H1 (cell line): ENCODE results near the gene DGCR8. TPM values are rescaled to one million over a fixed set of nuclear protein-coding genes. Genes with fewer than 3 reads are reported as not detected.
A peak's percentile ranks its signal among the peaks of the same experiment; 100 is the strongest.

Experiments used
- CTCF ChIP-seq, 3 experiments: IDR thresholded peaks; 1 replicate in 2 of 3; 2 replicates in 1 of 3; pipeline versions ENCODE4 v1.5.1 to v1.6.1; 2011; ENCODE audit warnings: low read length in 3 of 3, mild to moderate bottlenecking in 3 of 3, inconsistent platforms in 2 of 3, low read depth in 1 of 3, moderate library complexity in 1 of 3; ENCODE audit not compliant: insufficient read depth in 1 of 3; ENCODE audit errors: control extremely low read depth in 1 of 3
- E2F6 ChIP-seq: IDR thresholded peaks from 2 replicates; pipeline ENCODE4 v1.6.1; 2012; ENCODE audit warnings: inconsistent platforms
- GABPA ChIP-seq: IDR thresholded peaks from 2 replicates; pipeline ENCODE4 v1.6.1; 2011; ENCODE audit warnings: mild to moderate bottlenecking, low read length, moderate library complexity, borderline replicate concordance; ENCODE audit not compliant: insufficient read depth
- HDAC2 ChIP-seq, 2 experiments: fragments of 300-600 bp in 1 of 2; sonication (generic) in 1 of 2; IDR thresholded peaks; 2 replicates each; pipeline ENCODE4 v1.6.1; 2011 to 2012; ENCODE audit warnings: low read depth in 2 of 2, low read length in 2 of 2, mild to moderate bottlenecking in 2 of 2, moderate library complexity in 2 of 2, borderline replicate concordance in 1 of 2, inconsistent platforms in 1 of 2
- JUN ChIP-seq: IDR thresholded peaks from 2 replicates; pipeline ENCODE4 v1.6.1; 2011; ENCODE audit warnings: low read depth, mild to moderate bottlenecking, improper control_type of control experiment, low read length
- JUND ChIP-seq: IDR thresholded peaks from 2 replicates; pipeline ENCODE4 v1.6.1; 2011; ENCODE audit warnings: mild to moderate bottlenecking, improper control_type of control experiment, low read length
- MAX ChIP-seq: IDR thresholded peaks from 2 replicates; pipeline ENCODE4 v1.6.1; 2012; ENCODE audit warnings: inconsistent platforms
- NRF1 ChIP-seq: IDR thresholded peaks from 2 replicates; pipeline ENCODE4 v1.6.1; 2011; ENCODE audit warnings: mild to moderate bottlenecking, low read depth, low read length, improper control_type of control experiment
- POLR2AphosphoS5 ChIP-seq: IDR thresholded peaks from 2 replicates; pipeline ENCODE4 v1.6.1; 2011; ENCODE audit warnings: low read depth, low read length
- POU5F1 ChIP-seq: IDR thresholded peaks from 2 replicates; pipeline ENCODE4 v1.6.1; 2011; ENCODE audit warnings: low read depth, mild to moderate bottlenecking, low read length, moderate library complexity
- RFX5 ChIP-seq: IDR thresholded peaks from 2 replicates; pipeline ENCODE4 v1.6.1; 2011; ENCODE audit warnings: low read depth, low read length, improper control_type of control experiment, borderline replicate concordance
- SIN3A ChIP-seq, 2 experiments: IDR thresholded peaks in 1 of 2; conservative IDR thresholded peaks in 1 of 2; 2 replicates each; pipeline ENCODE4 v1.6.1; 2011 to 2012; ENCODE audit warnings: low read length in 2 of 2, improper control_type of control experiment in 1 of 2, low read depth in 1 of 2, mild to moderate bottlenecking in 1 of 2
- SP1 ChIP-seq: IDR thresholded peaks from 2 replicates; pipeline ENCODE4 v1.6.1; 2011; ENCODE audit warnings: low read depth, low read length
- SP4 ChIP-seq: IDR thresholded peaks from 2 replicates; pipeline ENCODE4 v1.6.1; 2012; ENCODE audit warnings: low read length, inconsistent platforms
- SRF ChIP-seq: IDR thresholded peaks from 2 replicates; pipeline ENCODE4 v1.6.1; 2011; ENCODE audit warnings: mild to moderate bottlenecking, low read depth, low read length, moderate library complexity
- TAF7 ChIP-seq: optimal IDR thresholded peaks from 2 replicates; pipeline ENCODE3; 2011; ENCODE audit warnings: low read depth, mild to moderate bottlenecking, inconsistent platforms, low read length, moderate library complexity, borderline replicate concordance
- TCF12 ChIP-seq: IDR thresholded peaks from 2 replicates; pipeline ENCODE4 v1.6.1; 2011; ENCODE audit warnings: low read depth, mild to moderate bottlenecking, low read length
- polyA plus RNA-seq, 7 experiments: library from polyadenylated mRNA; depleted of rRNA in 3 of 7; stranded (reverse) in 5 of 7; unstranded in 2 of 7; fragments of >200 nt in 5 of 7; fragments of 200-250 nt in 2 of 7; gene quantifications; 1 replicate in 5 of 7; 2 replicates in 1 of 7; 4 replicates in 1 of 7; pipeline versions ENCODE4 v1.2.1 to v1.2.3, GENCODE V29; 2011 to 2013; ENCODE audit warnings: missing spikeins in 2 of 7, mixed read lengths in 2 of 7
- total RNA-seq: library from RNA; stranded (reverse); fragmentation: NEBNext Ultra II Directional; extraction: Animal tissue kit (Norgen Biotek cat#: 25700); gene quantifications from 2 replicates; pipeline ENCODE4 v1.2.1, GENCODE V29; 2021

Gene DGCR8
- total and polyA plus RNA-seq, 2 of the 8 experiments (the other 6 are each of a cell fraction or from before 2014, with no cell fraction given), result 23.7 to 43.7 TPM

- TF ChIP-seq HDAC2 (IDR thresholded peaks at IDR 0.05; ENCODE audit: borderline replicate concordance in 1 of 2, low read depth in 2 of 2, low read length in 2 of 2) (no peak), NRF1 (no peak), TCF12 (no peak), TAF7 (peak; percentile 60), RFX5 (no peak), SP1 (no peak), GABPA (no peak), MAX (peak; percentile 93), SRF (no peak), POU5F1 (no peak), JUND (no peak), CTCF (IDR thresholded peaks at IDR 0.05; ENCODE audit: control extremely low read depth in 1 of 3, insufficient read depth in 1 of 3, low read depth in 1 of 3, low read length in 3 of 3) (0 out of 4 replicates have a peak, but pooled peaks of 1 of the 3 experiments have one; percentile 3), JUN (no peak), SIN3A (conservative IDR thresholded peaks at IDR 0.05 in 1 of 2, IDR thresholded peaks at IDR 0.05 in 1 of 2; ENCODE audit: low read depth in 1 of 2, low read length in 2 of 2) (peak in 1 of 2 experiments; percentile 25; a peak in 1 of 4 replicates), POLR2AphosphoS5 (peak; percentile 89), SP4 (no peak), E2F6 (peak; percentile 99)
Measured at GRCh38 chr22:20079745-20080444, at the start of gene DGCR8 (continued).
